Measurements from ENCODE around the gene ZNF785. TPM values are rescaled to one million over a fixed set of nuclear protein-coding genes. Genes with fewer than 3 reads are reported as not detected.
"Not testable (repeated sequence)": the region's sequence is repeated elsewhere in the genome, so short reads cannot be mapped to it uniquely, and the experiment has no call there.

Gene ZNF785
- 10.1 TPM for total RNA-seq
- long read RNA-seq, partial matches to known transcripts = 0 of 9 reads
- long read RNA-seq, other reads (novel, unspliced or antisense) = 7 of 9 reads

- DNase-seq (ENCODE audit: low spot score) = peak; percentile 95
These were observed at the start of gene ZNF785 for GRCh38 chr16:30585400-30586191. Gene ZNF785, minus strand, starts transcription at chr16:30585697. Its CDS starts 86 bp downstream, at chr16:30585611.

GRCh38 chr16:30633526-30633925 lies 48.0 kb upstream of the ZNF785 start:
- DNase-seq (ENCODE audit: low spot score) = no peak

DNA sequence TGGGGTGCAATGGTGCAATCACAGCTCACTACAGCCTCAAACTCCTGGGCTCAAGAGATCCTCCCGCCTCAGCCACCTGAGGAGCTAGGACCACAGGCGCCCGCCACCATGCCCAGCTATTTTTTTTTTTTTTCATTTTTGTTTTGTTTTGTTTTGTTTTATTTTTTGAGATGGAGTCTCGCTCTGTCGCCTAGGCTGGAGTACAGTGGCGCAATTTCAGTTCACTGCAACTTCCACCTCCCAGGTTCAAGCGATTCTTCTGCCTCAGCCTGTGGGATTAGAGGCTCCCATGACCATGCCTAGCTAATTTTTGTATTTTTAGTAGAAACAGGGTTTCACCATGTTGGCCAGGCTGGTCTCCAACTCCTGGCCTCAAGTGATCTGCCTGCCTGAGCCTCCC lies 47.0 kb upstream of the ZNF785 start:
- not testable (repeated sequence) for DNase-seq (ENCODE audit: low spot score)

GRCh38 chr16:30628628-30629540 lies 43.4 kb upstream of the ZNF785 start:
- DNase-seq (ENCODE audit: low spot score) = peak; percentile 92

DNA sequence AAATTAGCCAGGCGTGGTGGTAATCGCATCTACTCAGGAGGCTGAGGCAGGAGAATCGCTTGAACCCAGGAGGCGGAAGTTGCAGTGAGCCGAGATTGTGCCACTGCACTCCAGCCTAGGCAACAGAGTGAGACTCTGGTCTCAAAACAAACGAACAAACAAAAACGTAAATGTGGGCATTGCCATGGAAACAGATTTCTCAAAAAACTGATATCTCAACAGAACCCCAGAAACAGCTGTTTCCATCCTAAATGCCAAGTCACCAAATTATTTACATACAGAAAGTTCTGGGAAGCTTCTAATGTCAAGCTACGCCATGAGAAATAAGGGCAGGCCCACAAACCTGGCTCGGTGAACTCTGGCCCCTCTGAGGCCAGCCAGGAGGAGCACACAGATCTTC lies 40.7 kb upstream of the ZNF785 start:
- no peak for DNase-seq (ENCODE audit: low spot score)

- no peak for DNase-seq (ENCODE audit: low spot score)
These were observed 38.2 kb upstream of the ZNF785 start for GRCh38 chr16:30623536-30624283.

- DNase-seq (ENCODE audit: low spot score) = no peak
These were observed 37.0 kb upstream of the ZNF785 start for GRCh38 chr16:30622455-30623032.

GRCh38 chr16:30621765-30622164 lies 36.3 kb upstream of the ZNF785 start:
- no peak for DNase-seq (ENCODE audit: low spot score)

DNA sequence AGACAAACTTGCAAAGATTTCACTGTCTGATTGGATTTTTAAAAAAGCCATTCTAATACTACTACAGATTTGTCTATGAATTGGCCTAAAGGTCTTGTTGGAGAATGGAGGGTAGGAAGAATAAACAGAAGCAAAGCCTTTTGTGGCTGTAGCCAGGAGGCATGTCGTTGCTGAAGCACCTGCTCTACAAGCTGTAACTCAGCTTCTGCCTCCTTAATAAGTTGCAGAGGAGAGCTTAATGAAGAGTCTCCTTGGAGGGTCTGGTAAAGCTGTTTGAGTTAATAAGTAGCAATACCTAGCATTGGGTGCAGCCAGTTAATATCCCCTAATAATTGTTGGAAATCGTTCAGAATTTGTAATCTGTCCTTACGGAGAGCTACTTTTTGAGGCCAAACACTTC lies 34.7 kb upstream of the ZNF785 start:
- DNase-seq (ENCODE audit: low spot score) = no peak

DNA sequence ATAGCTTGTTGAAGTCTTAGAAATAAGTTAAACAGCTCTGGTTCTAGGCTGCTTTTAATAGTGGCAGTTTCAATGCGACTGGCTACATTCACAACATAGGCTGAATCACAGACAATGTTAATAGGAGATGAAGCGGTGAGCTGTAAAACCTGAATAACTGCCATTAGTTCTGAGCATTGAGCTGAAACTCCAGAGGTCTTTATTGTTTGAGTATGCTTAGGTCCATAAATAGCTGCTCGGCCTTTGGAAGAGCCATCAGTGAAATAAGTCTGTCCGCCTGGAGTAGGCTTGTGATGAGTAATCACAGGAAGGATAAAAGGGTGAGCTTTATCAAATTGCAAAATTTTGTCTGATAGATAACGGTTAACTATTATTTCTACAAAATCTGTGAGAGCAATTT lies 34.1 kb upstream of the ZNF785 start:
- DNase-seq (ENCODE audit: low spot score) = no peak

DNA sequence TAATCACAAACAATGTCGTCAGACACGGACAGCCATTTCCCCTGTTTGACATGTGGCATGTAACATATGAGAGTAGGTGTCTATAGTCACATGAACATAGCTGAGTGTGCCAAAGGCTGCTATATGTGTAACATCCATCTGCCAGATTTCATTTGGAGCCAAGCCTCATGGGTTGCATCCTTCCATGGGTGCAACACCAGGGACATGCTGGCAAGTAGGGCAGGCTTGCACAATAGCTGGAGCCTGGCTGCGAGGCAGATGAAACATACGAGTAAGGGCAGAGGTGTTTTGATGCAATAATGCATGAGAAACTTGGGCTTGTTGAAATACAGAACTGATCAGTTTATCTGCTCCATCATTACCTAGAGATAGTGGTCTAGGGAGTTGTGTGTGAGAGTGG lies 33.7 kb upstream of the ZNF785 start:
- no peak for DNase-seq (ENCODE audit: low spot score)

DNA sequence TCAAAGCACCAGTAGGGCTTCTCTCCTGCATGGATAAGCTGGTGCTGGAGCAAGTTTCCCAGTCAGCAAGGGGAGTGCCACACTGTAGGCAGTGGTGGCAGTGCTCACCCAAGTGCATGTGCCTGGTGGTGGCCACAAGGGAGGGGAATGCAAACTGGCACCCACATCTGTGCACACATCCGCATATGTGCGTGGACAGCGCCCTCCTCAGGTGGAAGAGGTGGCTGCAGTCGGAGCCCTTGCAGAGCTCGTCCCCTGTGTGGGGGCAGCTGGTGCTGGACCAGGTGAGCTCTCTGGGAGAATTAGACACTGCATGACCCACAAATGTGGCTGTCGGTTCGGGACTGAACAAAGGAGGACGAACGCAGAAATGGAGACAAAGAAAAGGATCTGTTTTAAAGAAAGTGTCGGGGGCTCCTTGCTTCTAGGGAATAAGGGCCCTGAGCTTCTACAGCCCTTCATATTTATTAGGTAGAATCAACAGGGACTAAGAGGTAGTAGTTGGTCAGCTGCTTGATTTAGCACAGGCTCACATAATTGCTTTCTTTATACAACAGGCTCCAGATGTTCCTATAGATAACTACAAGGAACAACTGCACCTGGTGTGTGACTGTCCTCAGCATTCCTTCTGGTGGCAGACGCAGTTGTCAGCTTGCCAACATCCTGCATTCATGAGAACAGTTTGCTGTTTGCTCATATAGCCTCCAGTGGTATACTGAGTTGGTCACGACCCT lies 30.0 kb upstream of the ZNF785 start:
- no peak for DNase-seq (ENCODE audit: low spot score)

- peak; percentile 96 for DNase-seq (ENCODE audit: low spot score)
These were observed 24.7 kb upstream of the ZNF785 start, which contains the start of gene ZNF689 for GRCh38 chr16:30609926-30610839. Gene ZNF689, minus strand, starts transcription at chr16:30610389. Its CDS starts 348 bp downstream, at chr16:30610041.

DNA sequence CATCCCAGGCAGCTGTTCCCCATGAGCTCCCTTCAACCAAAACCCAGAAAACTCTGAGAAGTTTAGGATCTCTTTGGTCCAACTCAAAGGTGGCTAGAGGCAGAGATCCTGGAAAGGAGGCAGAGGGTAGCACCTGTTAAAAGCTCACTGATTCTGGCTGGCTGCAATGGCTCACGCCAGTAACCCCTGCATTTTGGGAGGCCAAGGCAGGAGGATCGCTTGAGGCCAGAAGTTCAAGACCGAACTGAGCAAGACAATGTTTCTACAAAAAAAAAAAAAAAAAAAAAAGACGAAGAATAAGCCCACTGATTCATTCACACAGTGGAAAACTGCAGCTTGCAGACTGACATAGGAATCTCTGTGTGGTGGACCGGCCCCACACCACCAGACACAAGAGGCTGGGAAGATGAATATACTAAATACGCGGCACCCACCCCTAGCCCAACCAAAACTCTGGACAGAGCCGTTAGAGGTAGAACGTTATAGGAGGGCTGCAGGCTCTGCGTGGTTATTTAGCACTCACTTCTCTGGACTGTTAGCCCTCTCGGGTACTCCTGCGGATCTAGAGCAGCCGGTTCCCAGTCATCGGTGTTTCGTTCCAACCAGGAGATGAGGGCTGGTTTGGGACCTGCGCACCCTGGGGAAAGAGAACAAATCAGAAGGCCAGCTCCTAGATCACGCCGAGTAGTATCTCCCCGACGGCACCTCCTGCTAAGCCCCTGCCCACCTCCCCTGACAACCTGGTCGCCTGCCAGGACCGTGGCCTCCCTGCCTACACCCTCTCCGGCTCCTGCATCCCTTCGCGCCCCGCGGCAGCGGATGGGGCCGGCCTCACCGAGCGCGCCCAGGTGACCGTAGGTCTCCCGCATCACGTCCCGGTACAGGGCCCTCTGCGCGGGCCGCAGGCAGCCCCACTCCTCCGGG lies 23.8 kb upstream of the ZNF785 start:
- DNase-seq (ENCODE audit: low spot score) = peak; percentile 92

DNA sequence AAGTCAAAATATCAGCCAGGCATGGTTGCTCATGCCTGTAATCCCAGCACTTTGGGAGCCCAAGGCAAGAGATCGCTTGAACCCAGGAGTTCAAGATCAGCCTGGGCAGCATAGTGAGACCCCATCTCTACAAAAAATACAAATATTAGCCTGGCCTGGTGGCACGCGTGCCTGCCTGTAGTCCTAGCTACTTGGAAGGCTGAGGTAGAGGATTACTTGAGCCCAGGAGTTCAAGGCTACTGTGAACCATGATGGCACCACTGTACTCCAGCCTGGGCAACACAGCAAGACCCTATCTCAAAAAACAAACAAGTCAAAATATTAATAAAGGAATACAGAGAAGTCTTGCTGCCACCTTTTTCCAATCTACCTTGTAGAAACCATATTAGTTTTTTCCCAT lies 20.5 kb upstream of the ZNF785 start:
- no peak for DNase-seq (ENCODE audit: low spot score)

GRCh38 chr16:30605158-30605557 lies 19.7 kb upstream of the ZNF785 start:
- DNase-seq (ENCODE audit: low spot score) = no peak

- DNase-seq (ENCODE audit: low spot score) = no peak
These were observed 18.9 kb upstream of the ZNF785 start for GRCh38 chr16:30604316-30604947.

DNA sequence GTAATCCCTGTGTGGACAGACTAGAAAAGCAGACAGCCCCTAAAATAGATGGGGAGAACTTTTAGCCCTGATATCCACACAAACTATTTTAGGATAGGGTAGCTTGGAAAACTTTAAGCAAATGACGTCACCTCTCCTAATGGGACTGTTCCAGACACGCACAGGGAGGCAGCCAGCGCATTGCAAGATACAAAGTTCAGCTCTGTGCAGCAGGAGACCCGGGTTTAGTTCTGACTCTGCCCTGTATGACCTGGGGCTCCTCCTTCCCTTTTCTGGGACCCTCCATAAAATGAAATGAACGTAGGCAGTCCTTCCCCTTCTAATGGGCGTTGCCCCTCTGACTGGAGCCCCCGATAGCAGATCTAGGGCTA lies 18.4 kb upstream of the ZNF785 start:
- DNase-seq (ENCODE audit: low spot score) = no peak
